Measurements from ENCODE around the gene EFS.

The EFS gene

GRCh38 chr14:23378612-23379220, 13.7 kb upstream of the EFS start:
- DNase-seq: no peak

GRCh38 chr14:23377573-23378563, 12.9 kb upstream of the EFS start:
- no peak for DNase-seq

- DNase-seq: no peak
Observed at GRCh38 chr14:23377198-23377550, 12.2 kb upstream of the EFS start.

- DNase-seq: no peak
Observed at GRCh38 chr14:23376482-23377197, 11.7 kb upstream of the EFS start, which contains the start of gene CMTM5. Gene CMTM5, plus strand, starts transcription at chr14:23377046. Its CDS starts 206 bp downstream, at chr14:23377252.

GRCh38 chr14:23375527-23376251, 10.7 kb upstream of the EFS start:
- no peak for DNase-seq

GRCh38 chr14:23373041-23373440, 8.1 kb upstream of the EFS start:
- no peak for DNase-seq

GRCh38 chr14:23372509-23372908, 7.5 kb upstream of the EFS start, which contains the start of gene IL25:
Gene IL25, plus strand, starts transcription at chr14:23372809.
- no peak for DNase-seq

GRCh38 chr14:23371865-23372264, 6.9 kb upstream of the EFS start:
- no peak for DNase-seq

GRCh38 chr14:23370221-23370620, 5.2 kb upstream of the EFS start:
- no peak for DNase-seq

GRCh38 chr14:23366426-23366921, 1.5 kb upstream of the EFS start:
- DNase-seq: no peak

GRCh38 chr14:23365732-23366425, 907 bp upstream of the EFS start:
- no peak for DNase-seq

- DNase-seq: no peak
Observed at GRCh38 chr14:23364164-23365035, 572 bp downstream of the EFS start.

GRCh38 chr14:23362200-23362599, 2.8 kb downstream of the EFS start:
- DNase-seq: no peak

GRCh38 chr14:23361763-23362162, 3.2 kb downstream of the EFS start:
- no peak for DNase-seq

- no peak for DNase-seq
Observed at GRCh38 chr14:23361320-23361719, 3.7 kb downstream of the EFS start.

GRCh38 chr14:23360496-23360895, 4.5 kb downstream of the EFS start:
- no peak for DNase-seq

GRCh38 chr14:23359722-23360447, 5.1 kb downstream of the EFS start:
- DNase-seq: no peak

GRCh38 chr14:23359167-23359626, 5.8 kb downstream of the EFS start:
- no peak for DNase-seq

GRCh38 chr14:23358553-23359166, 6.3 kb downstream of the EFS start:
- DNase-seq: no peak

- DNase-seq: no peak
Observed at GRCh38 chr14:23358042-23358441, 6.9 kb downstream of the EFS start.

Measured in CD4-positive, alpha-beta T cell treated with Interleukin-4 for 1 hour (primary cell).